AG09309 (cell line): Measurements from ENCODE around the gene PCDHGA1.

Source experiments
- DNase-seq: peaks from one replicate; pipeline ENCODE4 v3.0.0-alpha.2; 2010; ENCODE audit warnings: low read depth
- H3K4me3 ChIP-seq: 2 replicates; pipeline ENCODE4 v1.5.1; 2011; ENCODE audit warnings: mild to moderate bottlenecking, low read depth, low read length, moderate library complexity; ENCODE audit not compliant: control insufficient read depth
- TF ChIP-seq, protein P1 (sequence below): IDR thresholded peaks from 2 replicates; pipeline ENCODE4 v1.5.1; 2011; ENCODE audit warnings: mild to moderate bottlenecking, low read depth, low read length, inconsistent platforms; ENCODE audit not compliant: insufficient read depth, control insufficient read depth; ENCODE audit errors: missing control alignments

Gene PCDHGA1

DNA sequence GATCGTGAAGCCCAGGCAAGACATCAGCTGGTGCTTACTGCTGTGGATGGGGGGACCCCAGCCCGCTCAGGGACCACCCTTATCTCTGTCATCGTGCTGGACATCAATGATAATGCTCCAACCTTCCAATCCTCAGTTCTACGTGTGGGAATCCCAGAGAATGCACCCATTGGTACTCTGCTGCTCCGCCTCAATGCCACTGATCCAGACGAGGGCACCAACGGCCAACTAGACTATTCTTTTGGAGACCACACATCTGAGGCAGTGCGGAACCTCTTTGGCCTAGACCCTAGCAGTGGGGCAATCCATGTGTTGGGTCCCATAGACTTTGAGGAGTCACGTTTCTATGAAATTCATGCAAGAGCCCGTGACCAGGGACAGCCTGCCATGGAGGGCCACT lies 159.5 kb downstream of the PCDHGA1 start:
- no peak overlapping the region; the same call in 1 of the 2 replicates for H3K4me3 ChIP-seq
- TF ChIP-seq, protein P1, sequence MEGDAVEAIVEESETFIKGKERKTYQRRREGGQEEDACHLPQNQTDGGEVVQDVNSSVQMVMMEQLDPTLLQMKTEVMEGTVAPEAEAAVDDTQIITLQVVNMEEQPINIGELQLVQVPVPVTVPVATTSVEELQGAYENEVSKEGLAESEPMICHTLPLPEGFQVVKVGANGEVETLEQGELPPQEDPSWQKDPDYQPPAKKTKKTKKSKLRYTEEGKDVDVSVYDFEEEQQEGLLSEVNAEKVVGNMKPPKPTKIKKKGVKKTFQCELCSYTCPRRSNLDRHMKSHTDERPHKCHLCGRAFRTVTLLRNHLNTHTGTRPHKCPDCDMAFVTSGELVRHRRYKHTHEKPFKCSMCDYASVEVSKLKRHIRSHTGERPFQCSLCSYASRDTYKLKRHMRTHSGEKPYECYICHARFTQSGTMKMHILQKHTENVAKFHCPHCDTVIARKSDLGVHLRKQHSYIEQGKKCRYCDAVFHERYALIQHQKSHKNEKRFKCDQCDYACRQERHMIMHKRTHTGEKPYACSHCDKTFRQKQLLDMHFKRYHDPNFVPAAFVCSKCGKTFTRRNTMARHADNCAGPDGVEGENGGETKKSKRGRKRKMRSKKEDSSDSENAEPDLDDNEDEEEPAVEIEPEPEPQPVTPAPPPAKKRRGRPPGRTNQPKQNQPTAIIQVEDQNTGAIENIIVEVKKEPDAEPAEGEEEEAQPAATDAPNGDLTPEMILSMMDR = no peak
- no peak for DNase-seq

DNA sequence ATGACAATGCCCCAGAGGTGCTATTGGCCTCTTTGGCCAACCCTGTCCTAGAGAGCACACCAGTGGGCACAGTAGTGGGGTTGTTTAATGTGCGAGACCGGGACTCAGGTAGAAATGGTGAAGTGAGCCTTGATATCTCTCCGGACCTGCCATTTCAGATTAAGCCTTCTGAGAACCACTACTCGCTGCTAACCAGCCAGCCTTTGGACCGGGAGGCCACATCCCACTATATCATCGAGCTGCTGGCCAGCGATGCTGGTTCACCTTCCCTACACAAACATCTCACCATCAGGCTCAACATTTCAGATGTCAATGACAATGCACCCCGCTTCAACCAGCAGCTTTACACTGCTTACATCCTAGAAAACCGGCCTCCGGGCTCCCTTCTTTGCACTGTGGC lies 160.0 kb downstream of the PCDHGA1 start:
- no peak overlapping the region for H3K4me3 ChIP-seq
- TF ChIP-seq, protein P1 = no peak
- no peak for DNase-seq

DNA sequence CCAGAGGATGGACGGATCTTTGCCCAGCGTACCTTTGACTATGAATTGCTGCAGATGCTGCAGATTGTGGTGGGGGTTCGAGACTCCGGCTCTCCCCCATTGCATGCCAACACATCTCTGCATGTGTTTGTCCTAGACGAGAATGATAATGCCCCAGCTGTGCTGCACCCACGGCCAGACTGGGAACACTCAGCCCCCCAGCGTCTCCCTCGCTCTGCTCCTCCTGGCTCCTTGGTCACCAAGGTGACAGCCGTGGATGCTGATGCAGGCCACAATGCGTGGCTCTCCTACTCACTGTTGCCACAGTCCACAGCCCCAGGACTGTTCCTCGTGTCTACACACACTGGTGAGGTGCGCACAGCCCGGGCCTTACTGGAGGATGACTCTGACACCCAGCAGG lies 160.5 kb downstream of the PCDHGA1 start:
- DNase-seq = no peak
- no peak overlapping the region for H3K4me3 ChIP-seq
- TF ChIP-seq, protein P1 = no peak

DNA sequence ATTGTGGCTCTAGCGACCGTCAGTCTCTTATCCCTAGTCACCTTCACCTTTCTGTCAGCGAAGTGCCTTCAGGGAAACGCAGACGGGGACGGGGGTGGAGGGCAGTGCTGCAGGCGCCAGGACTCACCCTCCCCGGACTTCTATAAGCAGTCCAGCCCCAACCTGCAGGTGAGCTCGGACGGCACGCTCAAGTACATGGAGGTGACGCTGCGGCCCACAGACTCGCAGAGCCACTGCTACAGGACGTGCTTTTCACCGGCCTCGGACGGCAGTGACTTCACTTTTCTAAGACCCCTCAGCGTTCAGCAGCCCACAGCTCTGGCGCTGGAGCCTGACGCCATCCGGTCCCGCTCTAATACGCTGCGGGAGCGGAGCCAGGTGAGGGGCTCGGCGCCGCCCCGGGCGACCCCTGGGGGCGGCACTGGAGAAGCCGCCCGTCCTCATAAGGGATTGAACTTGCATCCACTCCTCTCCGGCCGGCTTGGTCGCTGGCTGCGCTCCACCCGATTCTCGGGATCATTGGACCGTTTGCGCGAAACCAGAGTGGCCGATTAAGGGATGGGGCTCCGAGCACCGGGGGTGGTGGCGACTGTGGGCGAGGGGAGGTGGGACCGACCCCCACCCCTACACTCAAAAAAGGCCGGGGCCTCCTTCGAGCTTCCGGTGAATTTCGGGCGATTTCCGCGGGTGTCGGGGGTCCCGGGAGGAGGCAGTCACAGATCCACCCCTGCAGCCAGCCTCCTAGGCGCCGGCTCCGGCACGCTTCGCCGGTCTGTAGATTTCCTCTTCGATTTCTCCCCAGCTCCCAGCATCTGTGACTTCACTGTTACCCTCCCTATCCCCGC lies 161.2 kb downstream of the PCDHGA1 start:
- H3K4me3 ChIP-seq = no peak overlapping the region
- no peak for DNase-seq
- TF ChIP-seq, protein P1 = no peak

DNA sequence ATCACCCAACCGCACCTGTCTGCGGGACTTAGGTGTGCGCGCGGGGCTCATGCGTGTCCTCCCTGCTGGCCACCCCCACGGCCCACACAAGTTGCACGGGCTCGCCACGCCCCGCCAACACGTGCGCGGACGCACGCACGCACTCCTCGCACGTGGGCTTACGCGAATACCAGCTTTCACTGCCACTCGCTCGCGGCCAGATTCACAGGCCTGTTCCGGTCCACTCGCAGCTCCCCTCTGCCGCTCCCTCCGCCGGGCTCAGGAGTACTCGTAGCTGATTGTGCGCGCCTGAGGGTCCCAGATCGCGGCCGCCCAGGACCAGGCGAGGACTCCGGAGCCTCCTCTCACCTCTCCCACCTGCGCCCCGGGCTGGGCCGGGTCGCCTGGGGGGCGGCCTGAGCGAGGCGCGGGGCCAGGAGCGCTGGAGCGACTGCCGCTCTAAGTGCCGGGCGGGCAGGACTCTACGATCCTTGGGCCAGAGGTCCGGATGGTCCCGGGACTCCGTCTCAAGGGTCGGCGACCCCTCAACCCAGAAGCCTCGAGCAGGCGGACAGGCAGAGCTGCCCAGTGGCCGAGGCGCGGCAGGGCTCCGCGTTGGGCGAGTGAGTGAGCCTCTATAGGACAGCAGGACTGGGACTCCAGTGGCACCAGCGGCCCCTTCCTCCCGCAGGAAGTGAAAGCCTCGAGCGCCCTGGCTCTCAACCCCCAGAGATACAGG lies 162.0 kb downstream of the PCDHGA1 start:
- H3K4me3 ChIP-seq = no peak overlapping the region
- TF ChIP-seq, protein P1 = no peak
- DNase-seq = no peak

DNA sequence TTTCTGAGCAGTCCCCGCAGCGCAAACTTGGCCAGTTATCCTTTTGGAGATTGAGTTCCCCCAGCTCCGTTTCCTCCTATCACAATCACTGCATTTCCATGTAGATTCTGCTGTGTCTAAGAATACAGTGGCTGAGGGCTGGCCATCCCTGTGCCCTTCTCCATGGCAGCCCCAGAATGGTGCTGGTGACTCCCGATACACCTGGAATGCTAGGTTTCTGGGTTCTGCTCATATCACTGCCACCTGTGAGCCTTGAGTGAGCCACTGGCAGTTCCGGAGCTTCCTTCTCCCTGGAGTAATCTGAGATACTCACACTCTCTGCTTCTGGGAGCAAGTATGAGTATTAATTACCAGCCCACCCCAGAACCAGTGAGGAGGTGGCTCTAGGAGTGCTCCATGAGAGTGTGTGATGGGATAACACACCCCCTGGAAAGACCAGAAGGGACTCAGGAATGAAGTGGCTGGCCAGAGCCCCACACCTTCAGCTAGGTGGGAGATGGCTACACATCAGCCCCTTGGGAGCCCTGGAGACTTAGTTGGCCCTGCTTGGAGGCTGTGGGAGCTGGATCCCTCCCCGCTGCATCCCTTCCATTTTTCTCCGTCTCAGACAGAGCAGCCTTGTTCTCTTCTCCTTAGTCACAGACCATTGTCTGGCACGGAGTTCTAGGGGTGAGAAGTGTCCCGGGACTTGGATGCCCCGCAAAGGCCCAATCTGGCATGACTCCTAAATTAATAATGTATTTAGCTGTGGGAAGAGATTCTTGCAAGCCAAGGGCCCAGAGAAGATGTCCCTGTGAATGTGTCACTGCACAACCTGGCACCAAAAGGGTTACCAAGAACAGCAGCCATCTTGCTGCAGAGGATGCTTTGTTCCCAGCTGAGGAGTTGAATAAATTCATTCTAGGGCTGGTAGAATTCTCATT lies 163.4 kb downstream of the PCDHGA1 start:
- H3K4me3 ChIP-seq = no peak overlapping the region
- DNase-seq = no peak

More for the DNA sequence above, 163.4 kb downstream of the PCDHGA1 start:
- TF ChIP-seq, protein P1 = no peak
